Kidney (tissue), 14 donors: Measurements from ENCODE around the gene WNT2. TPM values are rescaled to one million over a fixed set of nuclear protein-coding genes. Genes with fewer than 3 reads are reported as not detected.

Experiments used
- DNase-seq, 5 donors: peaks; one replicate each; pipeline ENCODE4 v3.0.0-alpha.2; 2013 to 2020
- FAIRE-seq: peaks from 2 replicates; lab custom pipeline; 2012; peaks lifted over from hg19 to GRCh38; lab: Jason Lieb, UNC
- H3K27ac ChIP-seq, 2 donors: one replicate each; pipeline ENCODE4 v1.7.0; 2013; ENCODE audit warnings: low read depth in 2 of 2, low read length in 2 of 2, inconsistent platforms in 1 of 2
- H3K27me3 ChIP-seq: one replicate; pipeline ENCODE4 v1.7.1; 2013; ENCODE audit warnings: low read length, inconsistent platforms; ENCODE audit not compliant: control insufficient read depth, insufficient read depth
- H3K36me3 ChIP-seq, 3 donors: one replicate each; pipeline versions ENCODE4 v1.7.0 to v1.7.1; 2013; ENCODE audit warnings: low read length in 3 of 3, control low read depth in 1 of 3, inconsistent platforms in 1 of 3; ENCODE audit not compliant: insufficient read depth in 3 of 3, control insufficient read depth in 2 of 3
- H3K4me1 ChIP-seq, 3 donors: one replicate each; pipeline versions ENCODE4 v1.7.0 to v1.7.1; 2013; ENCODE audit warnings: low read length in 3 of 3, inconsistent platforms in 1 of 3, low read depth in 1 of 3; ENCODE audit not compliant: control insufficient read depth in 2 of 3, insufficient read depth in 2 of 3
- H3K4me3 ChIP-seq, 3 donors: one replicate each; pipeline versions ENCODE4 v1.7.0 to v1.8.1; 2013; ENCODE audit warnings: low read length in 3 of 3, control low read depth in 1 of 3, inconsistent platforms in 1 of 3
- H3K9ac ChIP-seq, 3 donors: one replicate each; pipeline versions ENCODE4 v1.7.0 to v1.7.1; 2013; ENCODE audit warnings: low read length in 3 of 3, control low read depth in 1 of 3, inconsistent platforms in 1 of 3
- H3K9me3 ChIP-seq, 3 donors: one replicate each; pipeline versions ENCODE4 v1.7.0 to v1.7.1; 2013; ENCODE audit warnings: low read length in 3 of 3, control low read depth in 1 of 3, inconsistent platforms in 1 of 3; ENCODE audit not compliant: control insufficient read depth in 2 of 3, insufficient read depth in 1 of 3
- intact Hi-C: fragments of 100-400 bp; cut with DNase I; formaldehyde crosslinking; loops from one replicate; pipeline ENCODE4 v1.11.1; 2022
- polyA plus RNA-seq: library from polyadenylated mRNA; stranded (reverse); fragments of 350-450 nt; fragmentation: Illumina TruSeq; extraction: RNeasy Lipid Tissue Mini Kit (QIAGEN cat#74804); gene quantifications from one replicate; pipeline ENCODE4 v1.2.3, GENCODE V29; 2014; ENCODE audit warnings: low read depth, low replicate concordance; ENCODE audit not compliant: insufficient read depth
- total RNA-seq: library from RNA; stranded (reverse); fragmentation: NEBNext Ultra II Directional; extraction: Animal tissue kit (Norgen Biotek cat#: 25700); gene quantifications from one replicate; pipeline ENCODE4 v1.2.1, GENCODE V29; 2021
- TF ChIP-seq, protein P1 (sequence below): IDR thresholded peaks from 3 replicates; pipeline ENCODE4 v1.5.1; 2012; ENCODE audit warnings: mild to moderate bottlenecking, moderate library complexity, borderline replicate concordance; ENCODE audit not compliant: insufficient read depth; ENCODE audit errors: extremely low read depth
- donor health status: control.
- donor health status: control.
- donor health status: control.
- donor health status: control.
- donor health status: control.
- donor health status: DM: yes; HTN: yes; CAD: no.
- donor health status: Normal renal cell carcinoma (clear cell type).

WNT2 gene
- total and polyA plus RNA-seq, 2 donors from 2014 or later: 0.49 to 0.57 TPM

DNA sequence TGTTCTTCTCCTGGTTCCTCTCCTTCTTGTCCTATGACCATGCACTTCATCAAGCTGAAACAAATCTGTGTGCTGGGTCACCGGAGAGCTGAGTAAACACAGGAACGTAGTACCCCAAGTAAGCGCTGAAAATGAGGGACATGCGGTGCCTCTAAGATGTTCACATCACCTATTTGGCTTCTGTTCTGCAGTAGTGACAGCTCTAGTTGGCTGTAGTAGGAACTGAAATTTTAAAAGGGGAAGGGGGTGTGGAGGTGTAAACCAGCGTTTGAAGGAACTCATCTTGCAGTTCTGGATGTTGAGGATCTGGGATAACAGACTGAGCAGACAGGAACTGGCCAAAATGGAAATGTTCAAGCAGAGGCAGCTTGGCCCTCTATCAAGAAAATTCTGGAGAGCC lies 85.2 kb downstream of the WNT2 start:
- Histone ChIP-seq H3K4me1 (no peaks in the 10 kb centered on the region), H3K27ac (no peak overlapping the region), H3K4me3 (no peak overlapping the region), H3K27me3 (no peaks in the 10 kb centered on the region), H3K9ac (no peak overlapping the region), H3K36me3 (no peaks in the 10 kb centered on the region), H3K9me3 (no peaks in the 10 kb centered on the region)
- TF ChIP-seq, protein P1, sequence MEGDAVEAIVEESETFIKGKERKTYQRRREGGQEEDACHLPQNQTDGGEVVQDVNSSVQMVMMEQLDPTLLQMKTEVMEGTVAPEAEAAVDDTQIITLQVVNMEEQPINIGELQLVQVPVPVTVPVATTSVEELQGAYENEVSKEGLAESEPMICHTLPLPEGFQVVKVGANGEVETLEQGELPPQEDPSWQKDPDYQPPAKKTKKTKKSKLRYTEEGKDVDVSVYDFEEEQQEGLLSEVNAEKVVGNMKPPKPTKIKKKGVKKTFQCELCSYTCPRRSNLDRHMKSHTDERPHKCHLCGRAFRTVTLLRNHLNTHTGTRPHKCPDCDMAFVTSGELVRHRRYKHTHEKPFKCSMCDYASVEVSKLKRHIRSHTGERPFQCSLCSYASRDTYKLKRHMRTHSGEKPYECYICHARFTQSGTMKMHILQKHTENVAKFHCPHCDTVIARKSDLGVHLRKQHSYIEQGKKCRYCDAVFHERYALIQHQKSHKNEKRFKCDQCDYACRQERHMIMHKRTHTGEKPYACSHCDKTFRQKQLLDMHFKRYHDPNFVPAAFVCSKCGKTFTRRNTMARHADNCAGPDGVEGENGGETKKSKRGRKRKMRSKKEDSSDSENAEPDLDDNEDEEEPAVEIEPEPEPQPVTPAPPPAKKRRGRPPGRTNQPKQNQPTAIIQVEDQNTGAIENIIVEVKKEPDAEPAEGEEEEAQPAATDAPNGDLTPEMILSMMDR: no peak
- DNase-seq (no peak), FAIRE-seq (no peak)
- intact Hi-C loops: no loop called here

DNA sequence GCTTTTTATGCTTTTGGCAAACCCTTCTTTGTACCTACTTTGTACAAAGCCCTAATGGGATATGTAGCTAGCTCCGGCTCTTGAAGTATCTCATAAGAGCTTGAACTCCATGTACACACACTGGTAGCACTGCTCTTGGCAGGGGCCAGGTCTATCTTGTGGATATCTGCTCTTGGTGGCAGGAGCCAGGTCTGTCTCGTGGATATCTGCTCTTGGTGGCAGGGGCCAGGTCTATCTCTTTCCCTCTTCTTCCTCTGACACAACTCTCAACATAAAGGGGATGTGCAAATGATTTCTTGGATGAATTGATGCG lies 91.9 kb downstream of the WNT2 start:
- H3K36me3 ChIP-seq: no peaks in the 10 kb centered on the region
- intact Hi-C loops: no loop called here
- FAIRE-seq: no peak
- H3K4me1 ChIP-seq: no peaks in the 10 kb centered on the region
- TF ChIP-seq, protein P1: no peak
- H3K27ac ChIP-seq: no peak overlapping the region
- no peak overlapping the region for H3K4me3 ChIP-seq
- no peak for DNase-seq
- H3K9ac ChIP-seq: no peak overlapping the region
- no peaks in the 10 kb centered on the region for H3K9me3 ChIP-seq
- no peaks in the 10 kb centered on the region for H3K27me3 ChIP-seq

DNA sequence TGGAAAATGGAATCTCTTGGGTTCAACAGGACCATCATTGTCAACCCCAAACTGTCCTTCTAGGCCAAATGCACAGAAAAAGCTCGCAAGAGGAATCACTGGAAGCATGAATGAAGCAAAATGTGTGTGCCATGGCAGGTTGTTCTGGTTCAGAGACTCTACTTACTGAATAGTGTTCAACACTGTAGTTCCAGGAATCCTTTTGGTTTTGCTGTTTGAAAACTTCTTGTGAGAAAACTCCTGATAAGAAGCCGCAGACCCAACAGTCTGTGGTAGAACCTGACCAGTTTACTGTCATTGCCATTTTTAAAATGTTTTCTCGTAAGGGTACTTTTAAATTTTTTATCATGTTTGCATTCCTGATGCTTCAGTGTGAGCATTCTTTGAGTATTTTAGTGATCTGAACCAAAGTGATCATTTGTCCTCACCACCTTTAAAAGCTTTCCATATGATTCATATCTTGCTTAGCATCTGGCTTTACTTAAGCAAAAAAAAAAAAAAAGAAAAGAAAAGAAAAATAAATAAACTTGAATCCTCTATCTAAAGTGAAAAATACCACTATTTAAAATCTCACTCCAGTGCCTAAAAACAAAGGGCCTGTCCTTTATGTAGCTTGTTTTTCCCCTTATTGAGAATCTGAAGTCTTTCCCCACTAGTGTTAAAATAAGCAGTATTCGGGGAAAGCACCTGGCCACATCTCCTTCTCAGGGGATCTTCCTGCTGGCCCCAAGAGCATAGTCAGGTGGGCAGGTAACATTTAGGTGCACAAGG lies 92.4 kb downstream of the WNT2 start:
- H3K36me3 ChIP-seq: no peaks in the 10 kb centered on the region
- H3K4me1 ChIP-seq: no peaks in the 10 kb centered on the region
- no peak overlapping the region for H3K27ac ChIP-seq
- intact Hi-C loops: no loop called here
- no peak for FAIRE-seq
- no peaks in the 10 kb centered on the region for H3K9me3 ChIP-seq
- no peak overlapping the region for H3K9ac ChIP-seq
- TF ChIP-seq, protein P1: no peak
- no peaks in the 10 kb centered on the region for H3K27me3 ChIP-seq
- no peak overlapping the region for H3K4me3 ChIP-seq
- DNase-seq: no peak

DNA sequence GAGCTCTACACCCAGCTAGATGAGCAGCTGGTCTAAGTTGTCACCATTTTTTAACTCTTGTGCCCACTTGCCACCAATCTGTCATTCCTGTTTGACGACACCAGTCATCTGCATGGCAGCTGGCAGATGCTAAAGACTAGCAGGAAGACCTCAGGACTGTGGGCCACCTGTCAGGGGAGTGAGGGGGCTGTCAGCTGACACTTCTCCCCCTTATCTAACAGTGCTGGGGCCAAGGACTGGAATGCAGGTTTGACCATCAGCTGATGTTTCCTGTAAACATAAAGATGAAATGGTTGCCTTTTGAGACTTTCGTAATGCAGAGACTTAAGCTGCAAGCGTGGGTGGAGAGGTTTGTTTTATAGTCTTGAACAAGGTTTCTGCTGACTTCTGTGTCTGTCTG lies 93.5 kb downstream of the WNT2 start:
- Histone ChIP-seq H3K27ac (no peak overlapping the region), H3K9me3 (no peaks in the 10 kb centered on the region), H3K4me3 (no peak overlapping the region), H3K36me3 (no peaks in the 10 kb centered on the region), H3K27me3 (no peaks in the 10 kb centered on the region), H3K9ac (no peak overlapping the region), H3K4me1 (no peaks in the 10 kb centered on the region)
- DNase-seq (no peak), FAIRE-seq (no peak)
- intact Hi-C loops: no loop called here
- TF ChIP-seq, protein P1: no peak
